PFSK-1 (cell line): ENCODE results near the gene NUP210L.

ENCODE experiments used
- POLR2AphosphoS5 ChIP-seq: IDR thresholded peaks from 2 replicates; pipeline ENCODE4 v1.6.1; 2012; ENCODE audit warnings: low read depth, mild to moderate bottlenecking, control low read depth, low read length, moderate library complexity
- SIN3A ChIP-seq: IDR thresholded peaks from 2 replicates; pipeline ENCODE4 v1.6.1; 2012; ENCODE audit warnings: mild to moderate bottlenecking, low read length, moderate library complexity, borderline replicate concordance; ENCODE audit not compliant: insufficient read depth
- TAF1 ChIP-seq: IDR thresholded peaks from 2 replicates; pipeline ENCODE4 v1.6.1; 2012; ENCODE audit warnings: low read length, control low read depth, borderline replicate concordance; ENCODE audit not compliant: insufficient read depth
- TF ChIP-seq, protein P1 (sequence below), 2 experiments: IDR thresholded peaks; 2 replicates each; pipeline versions ENCODE4 v1.6.1 to v1.8.0; 2011 to 2012; ENCODE audit warnings: low read depth in 2 of 2, low read length in 2 of 2, control low read depth in 1 of 2, inconsistent platforms in 1 of 2, mild to moderate bottlenecking in 1 of 2, moderate library complexity in 1 of 2; ENCODE audit not compliant: insufficient read depth in 1 of 2

DNA sequence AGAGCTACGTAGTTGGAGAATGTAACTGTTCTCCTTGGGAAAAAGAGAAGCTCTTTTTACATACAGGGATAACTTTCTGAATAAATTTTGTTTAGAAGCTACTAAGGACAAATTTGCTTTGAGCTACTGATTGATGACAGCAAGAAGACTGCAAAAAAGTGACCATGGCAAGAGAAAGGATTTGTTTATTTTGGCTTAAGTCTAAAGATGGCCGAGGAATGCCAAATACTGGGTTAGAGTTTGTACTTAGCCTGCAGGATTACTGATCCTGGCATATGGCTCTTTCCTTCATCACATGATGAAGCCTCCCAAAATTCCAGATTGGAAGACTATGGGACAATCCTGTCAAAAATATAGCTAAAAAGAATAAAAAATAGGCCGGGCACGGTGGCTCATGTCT lies 135.6 kb downstream of the NUP210L start:
- TF ChIP-seq TAF1 (no peak), POLR2AphosphoS5 (no peak), SIN3A (no peak)
- TF ChIP-seq, protein P1, sequence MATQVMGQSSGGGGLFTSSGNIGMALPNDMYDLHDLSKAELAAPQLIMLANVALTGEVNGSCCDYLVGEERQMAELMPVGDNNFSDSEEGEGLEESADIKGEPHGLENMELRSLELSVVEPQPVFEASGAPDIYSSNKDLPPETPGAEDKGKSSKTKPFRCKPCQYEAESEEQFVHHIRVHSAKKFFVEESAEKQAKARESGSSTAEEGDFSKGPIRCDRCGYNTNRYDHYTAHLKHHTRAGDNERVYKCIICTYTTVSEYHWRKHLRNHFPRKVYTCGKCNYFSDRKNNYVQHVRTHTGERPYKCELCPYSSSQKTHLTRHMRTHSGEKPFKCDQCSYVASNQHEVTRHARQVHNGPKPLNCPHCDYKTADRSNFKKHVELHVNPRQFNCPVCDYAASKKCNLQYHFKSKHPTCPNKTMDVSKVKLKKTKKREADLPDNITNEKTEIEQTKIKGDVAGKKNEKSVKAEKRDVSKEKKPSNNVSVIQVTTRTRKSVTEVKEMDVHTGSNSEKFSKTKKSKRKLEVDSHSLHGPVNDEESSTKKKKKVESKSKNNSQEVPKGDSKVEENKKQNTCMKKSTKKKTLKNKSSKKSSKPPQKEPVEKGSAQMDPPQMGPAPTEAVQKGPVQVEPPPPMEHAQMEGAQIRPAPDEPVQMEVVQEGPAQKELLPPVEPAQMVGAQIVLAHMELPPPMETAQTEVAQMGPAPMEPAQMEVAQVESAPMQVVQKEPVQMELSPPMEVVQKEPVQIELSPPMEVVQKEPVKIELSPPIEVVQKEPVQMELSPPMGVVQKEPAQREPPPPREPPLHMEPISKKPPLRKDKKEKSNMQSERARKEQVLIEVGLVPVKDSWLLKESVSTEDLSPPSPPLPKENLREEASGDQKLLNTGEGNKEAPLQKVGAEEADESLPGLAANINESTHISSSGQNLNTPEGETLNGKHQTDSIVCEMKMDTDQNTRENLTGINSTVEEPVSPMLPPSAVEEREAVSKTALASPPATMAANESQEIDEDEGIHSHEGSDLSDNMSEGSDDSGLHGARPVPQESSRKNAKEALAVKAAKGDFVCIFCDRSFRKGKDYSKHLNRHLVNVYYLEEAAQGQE (IDR thresholded peaks at IDR 0.05; ENCODE audit: insufficient read depth in 1 of 2, low read depth in 2 of 2, low read length in 2 of 2), result no peak
